Stimulated activated naive CD4-positive, alpha-beta T cell treated with Interleukin-2 at 50 U/mL for 16 hours (primary cell): ENCODE results near the gene MAF.

ENCODE experiments used
- DNase-seq: peaks from one replicate; lab custom pipeline; 2025; lab: John Stamatoyannopoulos, UW

The MAF gene

DNA sequence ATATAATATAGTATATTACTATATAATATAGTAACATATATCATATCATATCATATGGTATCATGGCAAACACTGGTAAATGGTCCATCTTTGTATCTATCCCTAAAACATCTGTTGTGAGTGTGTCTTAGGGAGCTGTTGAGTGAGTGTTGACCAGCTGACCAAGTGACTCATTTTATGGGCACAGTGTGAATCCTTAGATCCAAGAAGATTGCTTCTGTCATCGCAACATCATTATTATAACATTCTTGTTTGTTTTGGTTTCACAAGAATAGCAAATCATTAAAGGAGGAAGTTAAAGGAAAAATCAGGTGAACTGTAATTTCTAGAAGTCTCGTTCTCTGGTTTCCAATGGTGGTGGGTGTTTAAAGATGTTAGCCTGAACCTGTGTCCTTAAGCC, 11.7 kb upstream of the MAF start:
- DNase-seq, result no peak

DNA sequence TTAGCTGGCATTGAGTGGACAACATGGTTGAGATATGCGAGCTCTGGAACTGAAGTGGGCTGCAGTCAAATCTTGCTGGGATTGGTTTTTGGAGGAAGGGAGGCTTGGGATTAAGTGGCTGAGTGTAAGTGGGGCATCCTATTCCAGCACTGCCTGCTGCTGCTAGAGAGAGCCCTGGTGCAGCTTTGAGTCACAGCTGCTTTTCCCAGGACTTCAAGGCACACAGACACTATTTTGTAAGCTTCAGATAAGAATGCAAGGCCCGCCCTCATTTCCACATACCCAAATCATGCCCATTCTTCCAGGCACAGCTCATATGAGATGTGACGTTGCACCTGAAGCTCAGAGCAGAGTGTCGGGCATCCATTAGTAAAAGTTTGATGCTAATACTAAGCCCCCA, 10.2 kb upstream of the MAF start:
- DNase-seq, result no peak

DNA sequence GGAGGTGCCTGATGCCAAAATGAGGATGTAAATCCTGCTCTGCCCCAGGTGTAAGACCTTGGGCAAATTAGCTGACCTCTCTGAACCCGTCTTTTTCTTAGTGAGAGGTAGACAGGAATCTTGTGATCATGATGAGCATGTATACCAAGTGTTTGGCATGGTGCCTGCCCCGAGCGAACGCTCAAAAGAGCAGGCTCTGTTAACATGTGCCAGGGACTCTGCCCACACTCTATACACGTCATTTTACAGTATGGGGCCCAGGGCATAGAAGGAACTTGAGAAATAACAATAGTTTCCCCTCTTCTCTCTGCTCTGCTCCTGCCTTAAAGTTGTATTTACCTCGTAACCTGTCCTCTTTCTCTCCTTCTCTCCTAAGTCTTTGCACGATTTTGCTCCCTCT, 9.3 kb upstream of the MAF start:
- DNase-seq, result peak; percentile 23

DNA sequence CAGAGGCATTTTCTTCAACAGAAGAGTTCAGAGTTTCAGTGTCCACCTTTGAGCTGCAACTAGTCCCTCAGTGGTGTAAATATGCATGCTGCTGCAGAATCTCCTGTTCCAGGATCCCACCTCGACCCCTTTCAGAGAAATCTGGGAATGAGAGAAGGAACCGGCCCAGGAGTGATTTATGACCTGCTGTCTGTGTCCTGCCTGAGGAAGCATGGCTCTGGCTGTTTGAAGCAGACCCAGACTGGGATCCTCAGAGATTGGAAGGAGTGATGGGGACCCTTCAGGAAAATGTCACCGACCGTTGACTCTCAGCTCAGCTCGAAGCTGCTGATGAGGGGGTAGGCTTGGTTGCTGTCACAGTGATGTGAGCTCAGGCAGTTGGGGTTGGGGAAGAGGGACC, 8.4 kb upstream of the MAF start:
- no peak for DNase-seq

DNA sequence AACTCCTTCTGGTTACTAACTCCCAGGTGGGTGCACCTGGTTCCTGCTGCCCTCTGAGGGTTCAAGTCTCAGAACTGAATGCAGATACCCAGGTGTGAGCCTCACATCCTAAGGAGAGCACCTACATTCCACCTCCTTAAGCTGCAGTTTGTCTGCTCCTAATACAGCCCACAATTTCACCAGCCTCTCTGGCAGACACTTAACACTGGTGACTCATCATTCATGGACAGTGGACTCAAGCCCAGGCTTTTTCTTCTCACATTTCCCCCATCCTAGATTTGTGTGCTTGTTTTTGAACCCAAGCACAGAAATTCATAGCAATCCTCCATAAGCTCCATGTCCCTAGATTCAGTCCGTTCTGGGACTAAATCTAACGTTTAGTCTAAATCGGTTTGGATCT, 7.0 kb upstream of the MAF start:
- no peak for DNase-seq

DNA sequence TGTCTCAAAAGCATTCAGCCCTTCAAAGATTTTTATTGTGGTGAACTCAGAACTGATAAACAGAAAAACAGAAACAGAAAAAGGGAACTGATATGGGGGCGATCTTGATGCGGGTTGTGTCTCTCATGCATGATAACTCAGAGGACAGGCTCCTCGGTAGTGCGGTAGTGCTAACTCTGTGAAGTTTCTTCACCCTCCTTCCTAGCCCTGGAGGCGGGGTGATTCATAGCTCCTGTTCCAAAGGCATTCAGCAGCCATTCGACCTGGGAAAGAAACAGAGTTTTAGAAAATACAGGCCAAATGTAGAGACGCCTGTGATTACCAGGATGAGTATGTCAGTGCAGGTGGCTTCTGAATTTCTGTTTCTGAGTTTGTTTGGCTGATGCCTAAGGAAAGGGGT, 5.5 kb upstream of the MAF start:
- peak; percentile 54 for DNase-seq

DNA sequence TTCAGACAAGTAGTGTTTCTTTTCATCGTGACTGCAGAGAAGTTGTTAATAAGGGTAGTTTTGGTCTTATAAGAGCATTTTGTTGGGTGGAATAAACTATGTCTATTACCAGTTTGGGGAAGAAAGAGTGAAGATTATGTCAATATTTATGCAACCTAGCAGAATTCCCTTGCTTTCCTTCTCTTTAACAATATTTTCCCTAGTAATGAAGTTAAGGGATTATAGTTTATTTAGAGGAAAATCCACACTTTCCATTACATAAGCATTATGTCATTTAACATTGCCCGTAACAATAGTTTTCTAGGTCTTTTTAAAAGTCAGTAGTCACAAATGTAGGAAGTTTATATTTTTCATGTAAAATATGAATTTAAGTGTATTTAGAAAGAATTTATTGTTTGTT, 2.5 kb upstream of the MAF start:
- no peak for DNase-seq

DNA sequence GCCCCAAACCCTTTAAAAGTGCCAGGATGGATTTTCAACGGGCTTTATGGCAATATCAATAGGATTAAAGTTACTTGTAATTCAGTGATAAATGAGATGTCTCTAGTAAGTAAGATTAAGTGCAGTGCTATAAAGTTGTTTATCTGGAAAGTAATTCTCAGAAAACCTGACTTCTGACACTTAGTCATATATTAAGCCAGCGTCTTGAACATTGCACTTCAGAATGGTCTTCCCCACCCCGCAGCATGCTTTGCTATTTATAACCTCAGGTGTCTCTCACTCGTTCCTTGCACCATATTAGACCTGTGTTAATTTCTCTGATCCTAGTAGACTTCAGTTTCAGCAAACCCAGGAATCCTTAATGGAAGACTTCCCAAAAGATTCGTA, 2.1 kb upstream of the MAF start:
- DNase-seq, result peak; percentile 18

DNA sequence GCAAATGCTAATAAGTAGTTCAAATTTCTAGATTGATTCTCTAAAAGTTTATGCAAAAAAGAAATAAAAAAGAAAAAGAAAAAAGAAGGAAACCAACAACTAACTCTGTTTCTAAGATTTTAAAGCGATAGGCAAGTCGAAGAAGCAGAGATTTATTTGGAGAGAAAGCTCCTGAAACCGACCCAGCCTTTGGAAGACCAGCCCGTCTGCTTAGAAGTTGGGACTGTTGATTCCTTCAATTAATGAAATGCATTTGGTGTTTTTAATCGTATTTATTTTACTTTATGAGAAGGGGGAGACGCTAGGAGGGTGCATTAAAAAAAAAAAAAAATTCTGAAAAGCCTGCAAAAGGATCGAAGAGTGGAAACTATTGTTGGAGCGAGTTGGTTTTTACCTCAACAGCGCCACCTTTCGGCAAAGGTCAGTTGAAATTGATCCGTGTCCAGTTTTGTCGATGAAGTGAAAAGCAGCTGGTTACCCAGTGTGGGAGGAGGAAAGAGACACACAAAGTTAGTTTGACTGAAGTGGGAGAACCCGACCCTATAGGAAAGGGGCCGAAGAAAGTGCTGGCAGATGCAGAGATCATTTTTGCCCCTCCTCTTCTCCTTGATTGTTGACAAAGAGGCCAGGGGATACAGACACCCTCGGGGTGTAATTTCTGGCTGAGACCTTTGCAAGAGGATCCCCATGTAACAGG, 1.5 kb upstream of the MAF start:
- DNase-seq, result peak; percentile 82

DNA sequence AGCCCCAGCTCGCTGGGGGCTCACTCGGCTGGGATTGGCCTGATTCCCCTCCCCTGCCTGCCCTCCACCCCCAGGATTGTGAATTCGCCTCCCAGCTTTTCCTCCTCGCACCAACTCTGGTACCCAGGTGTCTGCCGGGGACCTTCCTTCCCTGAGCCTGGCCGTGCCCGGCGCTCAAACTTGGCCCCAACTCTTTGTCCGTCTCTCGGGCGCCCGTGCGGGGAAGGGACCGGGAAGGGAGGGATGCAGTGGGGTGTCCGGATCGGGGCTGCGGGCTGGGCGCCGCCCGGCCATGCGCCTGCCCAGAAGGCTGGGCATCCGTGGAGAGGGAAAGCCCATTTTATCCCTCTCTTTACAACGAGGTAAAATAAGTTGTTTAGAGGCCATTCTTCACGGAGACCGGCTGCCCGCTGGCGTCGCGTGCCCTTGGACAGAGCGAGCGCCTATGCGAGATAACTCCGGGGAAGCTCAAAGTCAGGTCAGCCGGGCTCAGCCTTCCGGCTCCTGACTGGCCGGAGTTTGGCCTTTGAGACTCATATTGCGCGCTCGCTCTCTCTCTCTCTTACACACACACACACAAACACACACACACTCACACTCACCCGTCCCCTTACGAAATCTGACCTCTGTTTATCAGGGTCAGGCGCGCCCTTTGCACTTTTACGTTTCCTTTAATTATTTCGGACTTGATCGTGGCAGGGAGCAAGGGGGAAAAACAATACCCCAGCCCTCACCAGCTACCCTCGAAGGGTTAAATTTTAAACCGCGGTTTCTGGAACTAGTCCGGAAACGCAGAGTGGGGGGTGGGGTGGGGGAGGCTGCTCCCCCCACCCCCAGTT, 774 bp upstream of the MAF start:
- peak; percentile 48 for DNase-seq

DNA sequence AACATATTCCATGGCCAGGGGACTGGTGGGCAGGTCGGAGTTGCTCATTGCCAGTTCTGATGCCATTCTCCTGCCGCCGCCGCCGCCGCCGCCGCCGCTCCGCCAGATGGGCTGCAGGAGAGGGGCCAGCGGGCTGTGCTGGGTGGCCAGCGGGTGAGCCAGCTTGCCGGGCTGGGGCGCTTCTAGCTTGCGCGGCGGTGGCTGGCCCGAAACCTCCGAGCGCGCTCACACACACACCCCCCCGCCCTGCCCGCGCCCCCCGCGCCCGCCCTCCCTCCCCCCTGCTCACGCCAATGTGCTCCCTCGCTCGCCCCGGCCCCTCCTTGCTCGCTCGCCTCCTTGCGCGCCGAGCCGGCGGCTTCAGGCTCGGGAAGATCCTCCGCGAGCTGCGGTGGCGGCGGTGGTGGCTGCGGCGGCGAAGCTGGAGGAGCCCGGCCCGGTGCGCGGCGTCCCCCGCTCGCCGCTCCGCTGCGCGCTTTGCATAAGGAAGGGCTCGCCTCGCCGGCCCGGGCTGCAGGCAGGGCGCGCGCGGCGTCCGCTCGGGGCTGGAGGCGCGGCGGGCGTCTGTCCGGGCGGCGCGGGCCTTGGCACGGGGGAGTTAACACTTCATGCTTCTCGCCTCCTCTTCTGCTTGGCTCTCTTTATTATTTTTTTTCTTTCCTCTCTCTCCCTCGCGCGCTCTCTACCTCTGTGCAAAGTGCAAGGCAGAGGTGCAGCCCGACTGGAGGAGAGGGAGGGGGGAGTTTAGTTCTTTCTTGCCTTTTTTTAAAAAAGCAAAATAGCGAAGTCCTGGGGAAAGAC, 500 bp downstream of the MAF start:
- peak; percentile 56 for DNase-seq

DNA sequence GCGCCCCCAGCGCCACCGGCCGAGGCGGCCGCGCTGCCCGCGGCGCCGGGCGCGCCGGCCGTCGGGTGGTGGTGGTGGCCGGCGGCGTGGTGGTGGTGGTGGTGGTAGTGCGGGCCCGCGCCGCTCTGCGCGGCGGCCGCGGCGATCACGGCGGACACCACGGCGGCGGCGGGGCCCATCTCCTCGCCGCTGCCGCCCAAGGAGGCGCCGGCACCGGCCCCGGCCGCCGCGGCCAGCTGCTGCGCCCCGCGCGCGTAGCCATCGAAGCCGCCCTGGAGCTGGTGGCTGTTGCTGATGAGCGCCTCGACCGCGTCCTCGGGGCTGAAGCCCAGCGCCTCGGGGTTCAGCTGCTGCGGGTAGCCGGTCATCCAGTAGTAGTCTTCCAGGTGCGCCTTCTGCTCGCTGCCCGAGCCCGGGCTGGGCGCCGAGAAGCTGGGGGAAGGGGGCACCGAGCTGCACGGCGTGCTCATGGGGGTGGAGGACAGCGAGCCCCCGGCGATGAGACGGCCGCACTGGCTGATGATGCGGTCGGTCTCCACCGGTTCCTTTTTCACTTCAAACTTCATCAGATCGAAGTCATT, 1.2 kb downstream of the MAF start:
- DNase-seq, result no peak

DNA sequence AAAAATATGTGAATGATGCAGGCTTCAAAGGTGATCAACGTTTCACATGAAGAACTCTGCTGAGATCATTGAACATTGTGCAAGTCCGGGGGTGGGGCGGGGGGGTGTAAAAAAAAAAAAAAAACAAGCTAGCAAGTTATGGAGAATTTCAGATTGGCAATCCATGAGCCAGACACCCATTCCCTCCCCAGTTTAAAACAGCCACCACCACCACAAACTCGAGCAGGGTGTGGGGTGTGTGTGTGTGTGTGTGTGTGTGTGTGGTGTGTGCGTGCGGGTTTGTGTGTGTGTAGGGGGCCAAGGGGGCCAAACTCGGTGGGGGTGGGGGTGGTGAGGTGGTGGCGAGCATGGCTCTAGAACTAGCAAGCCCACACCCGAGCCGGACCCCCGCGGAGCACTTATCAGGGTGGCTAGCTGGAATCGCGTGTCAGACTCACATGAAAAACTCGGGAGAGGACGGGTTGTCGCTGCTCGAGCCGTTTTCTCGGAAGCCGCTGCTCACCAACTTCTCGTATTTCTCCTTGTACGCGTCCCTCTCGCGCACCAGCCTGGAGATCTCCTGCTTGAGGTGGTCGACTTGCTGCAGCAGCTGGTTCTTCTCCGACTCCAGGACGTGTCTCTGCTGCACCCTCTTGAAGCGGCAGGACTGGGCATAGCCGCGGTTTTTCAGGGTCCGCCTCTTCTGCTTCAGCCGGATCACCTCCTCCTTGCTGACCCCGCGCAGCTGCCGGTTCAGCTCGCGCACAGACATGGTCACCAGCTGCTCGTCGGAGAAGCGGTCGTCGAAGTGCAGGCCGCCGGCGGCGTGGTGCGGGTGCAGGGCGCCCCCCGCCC, 2.0 kb downstream of the MAF start:
- peak; percentile 50 for DNase-seq

DNA sequence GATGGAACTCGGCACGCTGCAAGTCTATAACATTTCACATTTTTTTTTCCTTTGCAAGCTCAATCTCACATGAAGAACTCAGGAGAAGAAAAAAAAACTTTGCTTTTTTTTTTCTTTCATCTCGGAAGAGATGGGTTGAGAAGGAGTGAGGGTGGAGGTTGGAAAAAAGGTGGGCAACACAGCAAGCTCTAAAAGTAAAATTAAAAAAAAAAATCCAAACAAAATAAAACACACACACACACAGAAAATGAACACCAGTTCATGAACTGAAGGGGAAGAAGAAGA, 2.5 kb downstream of the MAF start:
- no peak for DNase-seq

DNA sequence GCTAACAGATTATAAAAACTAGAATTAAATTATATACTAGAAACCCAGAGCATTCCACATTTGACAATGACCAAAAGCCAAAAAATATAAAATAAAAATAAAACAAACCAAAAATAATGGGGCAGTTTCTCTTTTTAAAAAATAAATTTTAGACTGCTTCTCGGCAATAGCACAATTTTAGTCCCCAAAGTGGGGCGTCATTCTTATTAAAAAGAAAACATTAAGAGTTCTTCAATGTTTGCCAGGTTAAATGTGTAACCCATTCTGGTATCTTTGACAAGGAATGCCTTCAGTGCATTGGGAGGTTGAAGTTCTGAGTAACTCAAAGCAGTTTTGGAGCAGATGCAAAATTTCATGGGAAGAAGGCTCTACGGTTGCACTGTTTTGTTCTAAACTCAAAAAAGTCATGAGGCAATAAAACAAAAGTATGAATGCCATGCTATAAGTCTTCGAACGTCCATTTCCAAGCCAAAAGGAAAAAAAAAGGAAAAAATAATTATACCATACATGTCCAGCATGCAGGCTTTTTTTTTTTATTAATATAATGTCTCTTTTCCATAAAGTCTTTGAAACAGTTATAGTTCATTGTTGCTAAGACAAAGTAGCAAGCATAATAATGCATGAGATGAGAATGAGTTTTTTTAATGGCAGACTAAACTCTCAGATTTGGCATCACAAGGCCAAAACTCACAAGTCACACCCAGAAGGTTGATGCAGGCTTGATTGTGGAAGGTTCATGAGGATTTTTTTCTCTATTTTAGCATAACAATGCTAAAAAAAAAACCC, 3.1 kb downstream of the MAF start:
- no peak for DNase-seq

DNA sequence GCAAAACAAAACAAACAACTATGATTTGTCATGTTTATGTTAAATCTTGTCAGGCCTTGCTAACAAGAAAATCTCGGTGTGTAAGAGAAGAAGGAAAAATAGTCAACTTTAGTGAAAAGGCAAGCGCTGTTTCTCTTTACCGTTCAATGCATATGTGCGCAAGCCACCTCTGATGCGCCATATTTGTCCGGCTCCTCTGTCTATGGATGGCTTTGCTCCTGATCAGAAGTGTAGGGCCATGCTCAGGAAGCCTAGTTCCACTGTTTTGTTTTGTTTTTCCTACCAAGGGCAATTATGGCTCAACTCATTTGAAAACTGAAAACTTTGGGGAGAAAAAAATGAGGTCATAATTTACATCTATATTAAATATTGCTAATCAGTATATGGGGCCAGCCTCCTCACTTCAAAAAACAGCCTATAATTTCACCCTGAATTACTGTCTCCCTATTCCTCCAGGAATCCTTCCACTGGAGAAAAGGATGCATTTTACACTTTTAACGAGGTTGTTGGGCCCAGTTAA, 4.5 kb downstream of the MAF start:
- no peak for DNase-seq

DNA sequence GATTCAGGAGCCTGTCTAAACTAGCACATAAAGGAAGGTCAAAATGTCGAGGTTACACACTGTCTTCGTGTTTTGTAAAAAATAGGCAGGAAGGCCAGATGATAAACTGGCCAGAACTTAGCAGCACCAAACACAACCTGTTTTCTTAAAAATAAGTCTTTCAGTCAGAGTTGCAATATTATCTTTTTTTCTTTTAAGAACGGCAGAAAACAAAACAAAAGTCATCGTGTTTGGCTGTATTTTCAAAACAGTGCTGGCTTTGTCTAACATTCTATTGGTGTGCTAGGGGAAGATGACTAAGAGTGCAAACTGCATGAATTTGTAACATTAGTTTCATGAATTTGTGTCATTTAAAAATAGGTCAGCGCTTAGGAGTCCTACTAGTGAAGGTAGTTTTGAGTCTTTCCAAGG, 5.3 kb downstream of the MAF start:
- no peak for DNase-seq

DNA sequence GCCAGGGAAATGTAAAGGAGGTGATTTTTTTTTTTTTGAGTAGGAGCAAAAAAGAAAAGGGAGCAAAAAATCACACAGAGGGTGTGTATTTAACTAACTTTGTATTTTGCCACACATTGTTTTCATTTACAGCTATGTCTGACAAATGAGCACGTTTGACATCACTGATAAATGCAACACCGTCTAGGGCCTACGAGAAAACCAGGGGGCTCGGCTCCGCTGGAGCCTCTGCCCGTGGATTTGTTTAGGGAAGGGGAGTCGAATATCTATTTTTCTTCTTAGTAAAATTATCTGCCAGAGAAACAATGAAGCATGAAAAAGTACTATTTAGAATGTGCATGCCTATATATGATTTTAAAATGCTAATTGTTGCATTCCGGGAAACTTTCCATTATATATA, 6.8 kb downstream of the MAF start:
- DNase-seq, result no peak

DNA sequence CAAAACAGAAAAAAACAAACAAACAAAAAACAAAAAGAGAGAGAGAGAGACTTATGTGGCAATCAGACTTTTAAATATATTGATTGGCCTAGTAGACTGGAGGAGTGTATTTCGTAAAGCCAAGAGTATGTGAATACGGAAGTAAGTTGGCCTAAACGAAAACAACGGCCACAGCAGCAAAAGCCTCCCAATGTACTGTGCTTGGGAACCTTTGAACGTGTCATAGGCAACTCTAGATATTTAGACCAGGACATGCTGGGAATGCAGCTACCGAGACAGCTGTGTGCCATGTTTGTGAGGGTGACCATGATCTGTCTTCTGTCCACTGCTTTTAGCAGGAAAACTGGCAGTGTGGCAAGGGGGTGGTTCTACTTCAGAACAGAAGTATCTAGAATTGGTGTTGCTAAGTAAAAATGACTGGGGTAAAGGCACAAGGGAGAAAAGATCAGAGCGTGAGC, 7.4 kb downstream of the MAF start:
- DNase-seq, result no peak

DNA sequence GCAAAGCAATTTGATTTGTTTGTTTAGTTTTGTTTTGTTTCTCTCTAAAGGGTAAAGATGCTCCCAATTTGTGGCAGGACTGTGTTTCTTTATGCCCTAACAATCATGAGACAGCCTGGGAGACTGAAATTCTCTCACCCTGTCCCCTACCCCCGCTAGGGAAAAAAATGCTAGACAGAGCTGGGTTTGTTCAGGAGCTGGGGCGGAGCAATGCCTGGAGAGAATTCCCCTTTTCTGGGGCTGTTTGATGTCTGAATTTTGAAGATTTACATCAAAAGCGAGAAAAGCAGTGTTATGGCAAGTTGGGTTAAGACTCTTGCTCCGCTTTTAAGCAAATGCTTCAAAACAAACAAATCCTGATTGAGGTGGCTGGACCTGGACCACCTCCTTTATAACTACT, 8.4 kb downstream of the MAF start:
- no peak for DNase-seq

DNA sequence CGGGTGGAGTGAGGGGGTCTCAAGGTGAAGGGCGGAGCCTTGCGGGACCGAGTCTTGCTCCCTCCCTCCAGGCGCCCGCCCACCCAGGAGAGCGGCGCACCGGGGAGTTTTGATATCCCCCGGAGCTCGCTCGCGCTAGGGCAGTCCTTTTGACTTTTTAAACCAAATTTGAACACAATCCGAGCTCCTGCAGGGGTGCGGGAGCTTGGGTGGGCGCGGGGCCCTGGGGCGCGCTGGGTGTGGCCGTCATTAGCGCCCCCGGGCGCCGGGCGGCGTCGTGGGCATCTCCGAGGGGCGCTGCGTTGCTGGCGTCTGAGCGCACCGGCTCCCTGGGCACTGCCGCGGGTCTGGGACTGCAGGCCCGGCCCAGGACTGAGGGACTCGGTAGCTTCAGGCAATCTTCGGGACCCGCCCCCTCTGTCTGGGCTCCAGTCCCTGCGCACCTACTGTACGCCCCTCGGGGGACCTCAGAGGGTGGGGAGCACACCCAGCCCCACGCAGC, 10.9 kb downstream of the MAF start:
- DNase-seq, result no peak
